HEK293T (cell line): ENCODE measurements around the gene BRF1.

Experiments
- CTCF ChIA-PET: fragments of 350-600 bp; formaldehyde crosslinking; extraction: SDS; loops from one replicate; lab custom pipeline; 2021; ENCODE audit warnings: antibody characterized with exemption, inconsistent platforms; lab: Yijun Ruan, JAX
- POLR2A ChIA-PET: fragments of 350-600 bp; formaldehyde crosslinking; extraction: SDS; loops from one replicate; lab custom pipeline; 2020; ENCODE audit warnings: antibody characterized with exemption, inconsistent platforms; lab: Yijun Ruan, JAX
- DNase-seq: peaks from one replicate; pipeline ENCODE4 v3.0.0; 2012; ENCODE audit warnings: mixed read lengths; ENCODE audit errors: extremely low spot score
- ARNT ChIP-seq: fragments of 450-650 bp; IDR thresholded peaks from 2 replicates; pipeline ENCODE4 v1.6.1; 2017; ENCODE audit warnings: mild to moderate bottlenecking
- BHLHE40 ChIP-seq: fragments of 450-650 bp; IDR thresholded peaks from 2 replicates; pipeline ENCODE4 v1.6.1; 2016; ENCODE audit warnings: mild to moderate bottlenecking, moderate library complexity, borderline replicate concordance
- CTBP1 ChIP-seq: fragments of 450-650 bp; IDR thresholded peaks from 2 replicates; pipeline ENCODE4 v1.6.1; 2016; ENCODE audit warnings: borderline replicate concordance
- ELF4 ChIP-seq: fragments of 450-650 bp; IDR thresholded peaks from 2 replicates; pipeline ENCODE4 v1.6.1; 2017; ENCODE audit warnings: antibody characterized with exemption
- FOXA1 ChIP-seq: fragments of 450-650 bp; IDR thresholded peaks from 2 replicates; pipeline ENCODE4 v1.6.1; 2016; ENCODE audit warnings: mild to moderate bottlenecking
- FOXK2 ChIP-seq: fragments of 450-650 bp; IDR thresholded peaks from 2 replicates; pipeline ENCODE4 v1.6.1; 2016; ENCODE audit warnings: mild to moderate bottlenecking
- FOXM1 ChIP-seq: fragments of 450-650 bp; IDR thresholded peaks from 2 replicates; pipeline ENCODE4 v1.6.1; 2017; ENCODE audit warnings: mild to moderate bottlenecking, borderline replicate concordance
- HDGF ChIP-seq: fragments of 450-650 bp; IDR thresholded peaks from 2 replicates; pipeline ENCODE4 v1.6.1; 2017; ENCODE audit warnings: antibody characterized with exemption, borderline replicate concordance
- L3MBTL2 ChIP-seq: fragments of 450-650 bp; conservative IDR thresholded peaks from 2 replicates; pipeline ENCODE4 v1.6.1; 2016; ENCODE audit warnings: mild to moderate bottlenecking
- LEF1 ChIP-seq: fragments of 450-650 bp; IDR thresholded peaks from 2 replicates; pipeline ENCODE4 v1.6.1; 2017; ENCODE audit warnings: mild to moderate bottlenecking, borderline replicate concordance
- NFRKB ChIP-seq: fragments of 450-650 bp; IDR thresholded peaks from 2 replicates; pipeline ENCODE4 v1.6.1; 2016; ENCODE audit warnings: mild to moderate bottlenecking, moderate library complexity
- PKNOX1 ChIP-seq: fragments of 450-650 bp; IDR thresholded peaks from 2 replicates; pipeline ENCODE4 v1.6.1; 2016
- SP1 ChIP-seq: fragments of 450-650 bp; IDR thresholded peaks from 2 replicates; pipeline ENCODE4 v1.6.1; 2017
- SUZ12 ChIP-seq: fragments of 450-650 bp; IDR thresholded peaks from 2 replicates; pipeline ENCODE4 v1.6.1; 2016; ENCODE audit warnings: mild to moderate bottlenecking
- TARDBP ChIP-seq: fragments of 450-650 bp; IDR thresholded peaks from 2 replicates; pipeline ENCODE4 v1.6.1; 2016
- ZNF384 ChIP-seq: fragments of 450-650 bp; IDR thresholded peaks from 2 replicates; pipeline ENCODE4 v1.6.1; 2016

BRF1 gene

GRCh38 chr14:105217774-105218173 is 83.0 kb downstream of the BRF1 start:
- no peak for DNase-seq
- no peak for TF ChIP-seq BHLHE40
- TF ChIP-seq ARNT: no peak
- no peak for TF ChIP-seq SUZ12
- CTCF ChIA-PET: no interaction called here
- POLR2A ChIA-PET: no interaction called here

- ChIA-PET POLR2A (no interaction called here), CTCF (no interaction called here)
- TF ChIP-seq LEF1 (no peak), L3MBTL2 (no peak), FOXA1 (no peak), HDGF (no peak), PKNOX1 (no peak), TARDBP (no peak), ELF4 (no peak), BHLHE40 (no peak), SUZ12 (no peak), NFRKB (no peak), FOXM1 (no peak), ZNF384 (no peak), FOXK2 (no peak), ARNT (no peak), CTBP1 (no peak), SP1 (no peak)
- DNase-seq: no peak
Measured at GRCh38 chr14:105216490-105217247, 84.1 kb downstream of the BRF1 start.

- peak; percentile 76 for TF ChIP-seq TARDBP
- no peak for TF ChIP-seq ZNF384
- TF ChIP-seq ARNT: no peak
- TF ChIP-seq ELF4: no peak
- no peak for TF ChIP-seq HDGF
- no peak for TF ChIP-seq NFRKB
- TF ChIP-seq FOXK2: no peak
- TF ChIP-seq FOXA1: no peak
- no peak for DNase-seq
- CTCF ChIA-PET: no interaction called here
- POLR2A ChIA-PET: no interaction called here
Measured at GRCh38 chr14:105215602-105216001, 85.2 kb downstream of the BRF1 start.

- CTCF ChIA-PET: no interaction called here
- no peak for DNase-seq
- POLR2A ChIA-PET: interaction anchor here (1.0 kb wide), 1 partner anchor 10 kb away, joined by 3 read pairs; no protein-coding TSS in a partner anchor
- no peak for TF ChIP-seq ZNF384
- no peak for TF ChIP-seq NFRKB
- no peak for TF ChIP-seq SP1
- no peak for TF ChIP-seq SUZ12
- no peak for TF ChIP-seq FOXA1
- TF ChIP-seq ARNT: no peak
- TF ChIP-seq LEF1: no peak
- TF ChIP-seq TARDBP: no peak
- TF ChIP-seq ELF4: no peak
- no peak for TF ChIP-seq BHLHE40
- TF ChIP-seq FOXK2: no peak
Measured at GRCh38 chr14:105214324-105214915, 86.4 kb downstream of the BRF1 start.

- ChIA-PET CTCF (interaction anchor here (0.6 kb wide), 1 partner anchor 94 kb away, joined by 3 read pairs; no protein-coding TSS in a partner anchor), POLR2A (interaction anchor here (1.0 kb wide), 1 partner anchor 9 kb away, joined by 3 read pairs; no protein-coding TSS in a partner anchor)
- TF ChIP-seq PKNOX1: no peak
- no peak for TF ChIP-seq FOXM1
- no peak for TF ChIP-seq ARNT
- TF ChIP-seq FOXK2: no peak
- TF ChIP-seq L3MBTL2: no peak
- TF ChIP-seq HDGF: no peak
- no peak for TF ChIP-seq BHLHE40
- no peak for TF ChIP-seq NFRKB
- TF ChIP-seq CTBP1: no peak
- no peak for DNase-seq
Measured at GRCh38 chr14:105213361-105213760, 87.4 kb downstream of the BRF1 start.

GRCh38 chr14:105212541-105213300 is 88.1 kb downstream of the BRF1 start:
- no peak for DNase-seq
- TF ChIP-seq BHLHE40: no peak
- ChIA-PET POLR2A (interaction anchor here (1.5 kb wide), 1 partner anchor 102 kb away, joined by 3 read pairs; the partner anchor contains the start of gene PACS2), CTCF (no interaction called here)

- DNase-seq: no peak
- CTCF ChIA-PET: no interaction called here
- POLR2A ChIA-PET: interaction anchor here (1.5 kb wide), 1 partner anchor 103 kb away, joined by 3 read pairs; the partner anchor contains the start of gene PACS2
- no peak for TF ChIP-seq CTBP1
- no peak for TF ChIP-seq ELF4
- no peak for TF ChIP-seq FOXA1
- no peak for TF ChIP-seq TARDBP
- TF ChIP-seq ARNT: no peak
- TF ChIP-seq FOXM1: no peak
- TF ChIP-seq SUZ12: no peak
- no peak for TF ChIP-seq HDGF
- TF ChIP-seq PKNOX1: no peak
- no peak for TF ChIP-seq NFRKB
- no peak for TF ChIP-seq ZNF384
- TF ChIP-seq FOXK2: no peak
- no peak for TF ChIP-seq BHLHE40
- no peak for TF ChIP-seq LEF1
- TF ChIP-seq SP1: no peak
- TF ChIP-seq L3MBTL2: no peak
Measured at GRCh38 chr14:105211758-105212089, 89.1 kb downstream of the BRF1 start.
